ENCODE measurements around the gene MOXD1. TPM values are rescaled to one million over a fixed set of nuclear protein-coding genes. Genes with fewer than 3 reads are reported as not detected.

MOXD1 gene
- polyA plus RNA-seq, 1 donor (not counting 4 experiments of a cell fraction or from before 2014, with no cell fraction given): 2.7 TPM

GRCh38 chr6:132368916-132369481 lies 32.3 kb downstream of the MOXD1 start:
- Histone ChIP-seq H3K4me1 (ENCODE audit: control insufficient read depth, extremely low read depth, insufficient read depth, low read length) (no peaks in the 10 kb centered on the region), H3K9me3 (ENCODE audit: control insufficient read depth, low read depth, low read length) (no peaks in the 10 kb centered on the region), H3K27ac (ENCODE audit: control insufficient read depth, insufficient read depth, low read length) (no peak overlapping the region), H3K27me3 (ENCODE audit: control insufficient read depth, extremely low read depth, insufficient read depth, low read length) (no peaks in the 10 kb centered on the region), H3K79me2 (ENCODE audit: control insufficient read depth, insufficient read depth, low read length) (no peaks in the 10 kb centered on the region), H4K20me1 (ENCODE audit: control insufficient read depth, extremely low read depth, insufficient read depth, low read length) (no peaks in the 10 kb centered on the region), H3K36me3 (ENCODE audit: control insufficient read depth in 2 of 2, extremely low read depth in 1 of 2, insufficient read depth in 2 of 2, low read length in 2 of 2) (no peaks in the 10 kb centered on the region), H3K9ac (ENCODE audit: control insufficient read depth, extremely low read depth, insufficient read depth, low read length) (no peak overlapping the region), H3K4me3 (ENCODE audit: control insufficient read depth in 2 of 3, extremely low read depth in 1 of 3, insufficient read depth in 2 of 3, low read depth in 1 of 3, low read length in 3 of 3) (no peak overlapping the region), H3K4me2 (ENCODE audit: control insufficient read depth, extremely low read depth, insufficient read depth, low read depth, low read length) (no peak overlapping the region), H3K9me1 (ENCODE audit: control insufficient read depth, extremely low read depth, insufficient read depth, low read length) (no peaks in the 10 kb centered on the region), H2AFZ (ENCODE audit: control insufficient read depth, low read length) (no peak overlapping the region)
- TF ChIP-seq EZH2 (IDR thresholded peaks at IDR 0.05; ENCODE audit: low read length): no peak
- no peak for TF ChIP-seq CTCF (optimal IDR thresholded peaks at IDR 0.05 in 1 of 3, IDR thresholded peaks at IDR 0.05 in 1 of 3, conservative IDR thresholded peaks at IDR 0.05 in 1 of 3; ENCODE audit: extremely low read depth in 1 of 3, insufficient read depth in 2 of 3, low read length in 3 of 3)
- no peak for DNase-seq (ENCODE audit: low read depth, low spot score)
- dilution Hi-C loops (cut with MboI; ENCODE audit: extremely low pct_ligation_motif_present, low sequenced_read_pairs): no loop called here
- FAIRE-seq: no peak

- Histone ChIP-seq H3K9me1 (ENCODE audit: control insufficient read depth, extremely low read depth, insufficient read depth, low read length) (no peaks in the 10 kb centered on the region), H4K20me1 (ENCODE audit: control insufficient read depth, extremely low read depth, insufficient read depth, low read length) (no peaks in the 10 kb centered on the region), H2AFZ (ENCODE audit: control insufficient read depth, low read length) (no peak overlapping the region), H3K4me1 (ENCODE audit: control insufficient read depth, extremely low read depth, insufficient read depth, low read length) (no peaks in the 10 kb centered on the region), H3K27me3 (ENCODE audit: control insufficient read depth, extremely low read depth, insufficient read depth, low read length) (no peaks in the 10 kb centered on the region), H3K9ac (ENCODE audit: control insufficient read depth, extremely low read depth, insufficient read depth, low read length) (no peak overlapping the region), H3K9me3 (ENCODE audit: control insufficient read depth, low read depth, low read length) (no peaks in the 10 kb centered on the region), H3K36me3 (ENCODE audit: control insufficient read depth in 2 of 2, extremely low read depth in 1 of 2, insufficient read depth in 2 of 2, low read length in 2 of 2) (no peaks in the 10 kb centered on the region), H3K4me3 (ENCODE audit: control insufficient read depth in 2 of 3, extremely low read depth in 1 of 3, insufficient read depth in 2 of 3, low read depth in 1 of 3, low read length in 3 of 3) (no peak overlapping the region), H3K4me2 (ENCODE audit: control insufficient read depth, extremely low read depth, insufficient read depth, low read depth, low read length) (no peak overlapping the region), H3K27ac (ENCODE audit: control insufficient read depth, insufficient read depth, low read length) (no peak overlapping the region), H3K79me2 (ENCODE audit: control insufficient read depth, insufficient read depth, low read length) (no peaks in the 10 kb centered on the region)
- FAIRE-seq: no peak
- DNase-seq (ENCODE audit: low read depth, low spot score): no peak
- dilution Hi-C loops (cut with MboI; ENCODE audit: extremely low pct_ligation_motif_present, low sequenced_read_pairs): no loop called here
- no peak for TF ChIP-seq EZH2 (IDR thresholded peaks at IDR 0.05; ENCODE audit: low read length)
- no peak for TF ChIP-seq CTCF (optimal IDR thresholded peaks at IDR 0.05 in 1 of 3, IDR thresholded peaks at IDR 0.05 in 1 of 3, conservative IDR thresholded peaks at IDR 0.05 in 1 of 3; ENCODE audit: extremely low read depth in 1 of 3, insufficient read depth in 2 of 3, low read length in 3 of 3)
These were observed 35.9 kb downstream of the MOXD1 start for GRCh38 chr6:132365281-132365907.

Measured in keratinocyte (primary cell).